HG02973 (cell line): Measurements from ENCODE around the gene HCRT.
"Not testable (repeated sequence)": the region's sequence is repeated elsewhere in the genome, so short reads cannot be mapped to it uniquely, and the experiment has no call there.

Experiments
- ATAC-seq: cut with Tn5 transposase; IDR thresholded peaks from one replicate; pipeline ENCODE4 v1.9.1; 2021; ENCODE audit warnings: moderate library complexity; ENCODE audit not compliant: unreplicated experiment

Gene HCRT, protein sequence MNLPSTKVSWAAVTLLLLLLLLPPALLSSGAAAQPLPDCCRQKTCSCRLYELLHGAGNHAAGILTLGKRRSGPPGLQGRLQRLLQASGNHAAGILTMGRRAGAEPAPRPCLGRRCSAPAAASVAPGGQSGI

DNA sequence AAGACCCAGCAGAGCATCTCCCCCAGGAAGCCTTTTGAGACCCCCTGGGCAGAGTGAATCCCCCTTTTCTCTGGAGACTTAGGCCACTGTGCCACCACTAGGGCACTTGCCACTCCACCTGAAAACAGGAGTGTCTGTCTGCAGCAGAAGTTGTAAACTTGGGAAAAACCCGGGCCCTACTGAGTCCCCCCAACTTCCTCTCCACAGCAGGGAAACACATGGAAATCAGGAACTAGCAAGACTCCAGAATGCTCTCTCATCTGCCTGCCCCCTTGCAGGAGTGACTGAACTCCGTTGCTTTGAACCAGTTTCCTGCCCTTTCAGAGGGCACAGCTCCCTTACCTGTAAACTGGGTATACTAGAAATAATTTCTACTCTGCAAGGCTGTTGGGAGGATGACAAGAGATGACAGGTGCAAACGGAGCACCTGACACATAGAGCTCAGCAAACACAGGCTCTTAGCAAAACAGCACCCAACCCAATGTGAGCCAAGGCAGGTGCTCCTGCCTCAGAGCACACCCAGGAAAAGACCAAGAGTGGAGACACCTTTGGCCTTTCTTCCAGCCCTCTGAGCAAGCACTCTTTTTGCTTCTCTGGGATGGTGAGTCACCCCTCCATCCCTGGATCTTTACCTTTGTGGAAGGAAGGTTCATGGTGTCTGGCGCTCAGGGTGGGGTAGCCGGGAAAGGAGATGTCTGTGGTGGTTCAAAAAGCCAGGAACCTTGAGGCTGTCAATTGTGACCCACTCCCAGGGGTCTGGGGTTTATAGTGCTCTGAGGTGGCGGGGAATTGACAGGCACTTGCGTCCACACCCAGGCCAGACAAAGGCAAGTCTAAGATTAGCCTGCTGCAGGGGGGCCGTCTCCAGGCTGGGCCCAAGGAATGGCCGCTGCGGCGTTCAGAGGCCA lies at the start of gene HCRT:
Gene HCRT, minus strand, starts transcription at position 740 of the 908 bp plus-strand sequence. Its CDS starts 87 bp downstream, at position 653.
- no peak for ATAC-seq

DNA sequence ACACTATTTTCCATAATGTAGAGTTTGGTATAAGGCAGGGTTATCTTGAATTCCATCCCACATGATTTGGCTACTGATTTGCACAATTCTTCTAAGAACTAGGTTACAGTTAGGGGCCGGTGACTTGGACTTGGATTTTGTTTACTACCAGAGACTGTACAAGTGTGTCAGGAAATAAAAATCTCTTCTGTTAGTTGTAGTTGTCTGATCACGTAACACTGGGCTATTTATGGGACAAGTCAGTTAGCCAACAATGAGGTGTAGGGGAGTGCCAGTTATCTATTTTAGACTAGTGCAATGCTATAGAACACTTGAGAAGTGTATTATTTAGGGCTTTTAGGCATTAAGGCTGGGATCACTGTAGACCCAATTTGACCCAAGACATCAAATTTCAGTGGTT lies 48.7 kb upstream of the HCRT start:
- no peak for ATAC-seq

DNA sequence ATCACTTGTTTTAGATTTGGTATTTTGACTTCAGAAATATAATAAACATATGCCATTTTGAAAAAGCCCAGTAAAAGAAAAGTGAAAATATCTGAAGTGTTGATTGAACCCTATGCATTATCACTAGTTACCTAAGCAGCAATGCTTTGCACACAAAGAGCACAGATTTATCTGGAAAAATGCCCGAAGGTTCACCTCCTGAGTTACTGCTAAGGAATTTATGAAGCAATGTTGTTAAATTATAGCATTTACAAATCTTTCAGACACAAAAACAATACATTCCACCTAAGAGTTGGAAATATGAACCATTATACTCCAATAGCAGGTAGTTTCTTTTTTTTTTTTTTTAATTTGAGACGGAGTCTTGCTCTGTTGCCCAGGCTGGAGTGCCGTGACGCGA lies 47.9 kb upstream of the HCRT start:
- ATAC-seq, result no peak

DNA sequence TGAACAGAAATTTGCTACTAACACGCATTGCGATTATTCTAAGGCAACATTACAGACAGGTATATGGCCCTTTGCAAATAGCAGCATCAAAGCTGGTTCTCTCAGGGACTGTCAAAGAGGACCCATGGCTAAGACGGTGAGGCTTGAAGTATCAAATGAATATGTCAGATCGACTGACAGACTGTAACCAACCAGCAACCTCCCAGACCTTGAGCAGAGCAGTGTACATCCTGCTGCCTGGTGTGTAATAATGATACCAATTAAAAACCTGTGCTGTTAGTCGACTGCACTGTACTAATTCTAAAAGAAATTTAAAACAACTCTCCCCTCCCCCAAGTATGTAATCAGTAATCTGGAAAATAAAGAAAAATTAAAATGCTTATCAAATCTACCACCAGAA lies 45.0 kb upstream of the HCRT start:
- no peak for ATAC-seq

DNA sequence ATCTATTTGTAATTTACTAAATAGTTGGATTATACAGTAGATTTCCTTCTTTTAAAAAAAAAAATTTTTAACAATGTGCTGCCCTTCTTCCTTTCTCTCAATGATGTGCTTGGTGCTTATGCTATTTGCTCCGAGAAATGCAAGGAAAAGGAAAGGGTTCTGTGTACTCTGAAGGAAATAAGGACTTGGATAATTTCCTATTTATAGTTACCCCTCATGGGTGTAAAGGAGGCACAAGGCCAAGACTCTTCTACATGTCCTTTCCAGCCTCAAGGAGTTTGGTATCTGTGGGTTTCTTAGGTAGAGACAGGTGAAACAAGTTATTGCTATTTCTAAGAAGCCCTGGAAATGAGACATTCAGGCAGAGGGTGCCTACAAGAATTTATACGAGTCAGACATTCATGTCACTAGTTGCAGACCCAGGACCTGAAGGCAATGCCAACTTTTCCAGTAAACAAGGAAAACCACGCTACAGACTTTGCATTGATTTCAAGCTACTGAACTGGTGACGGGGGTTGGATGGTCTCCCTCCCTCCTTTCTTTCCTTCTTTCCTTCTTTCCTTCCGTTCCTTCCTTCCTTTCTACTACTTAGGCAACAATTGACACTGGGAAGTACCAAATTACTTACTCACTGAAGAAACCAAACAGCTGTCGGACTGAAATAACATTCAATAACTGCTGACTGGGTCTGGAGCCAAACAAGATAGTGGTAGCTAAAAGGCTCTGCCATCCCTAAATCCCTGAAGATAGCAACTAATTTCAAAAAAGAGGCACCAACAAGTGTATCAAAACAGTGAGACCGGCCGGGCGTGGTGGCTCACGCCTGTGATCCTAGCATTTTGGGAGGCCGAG lies 42.8 kb upstream of the HCRT start:
- ATAC-seq, result no peak

DNA sequence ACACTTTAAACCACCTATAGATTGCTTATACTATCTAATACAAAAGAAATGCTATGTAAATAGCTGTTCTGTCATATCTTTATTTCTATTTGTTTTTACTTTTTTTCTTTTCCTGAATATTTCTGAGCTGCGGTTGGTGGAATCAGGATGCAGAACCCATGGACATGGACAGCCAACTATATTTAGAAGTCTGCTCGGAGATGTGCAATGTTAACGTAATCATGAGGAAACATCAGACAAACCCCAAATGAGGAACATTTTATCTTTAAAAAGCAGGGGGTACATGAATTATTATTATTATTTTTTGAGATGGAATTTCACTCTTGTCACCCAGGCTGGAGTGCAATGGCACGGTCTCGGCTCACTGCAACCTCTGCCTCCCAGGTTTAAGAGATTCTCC lies 40.4 kb upstream of the HCRT start:
- ATAC-seq, result no peak

DNA sequence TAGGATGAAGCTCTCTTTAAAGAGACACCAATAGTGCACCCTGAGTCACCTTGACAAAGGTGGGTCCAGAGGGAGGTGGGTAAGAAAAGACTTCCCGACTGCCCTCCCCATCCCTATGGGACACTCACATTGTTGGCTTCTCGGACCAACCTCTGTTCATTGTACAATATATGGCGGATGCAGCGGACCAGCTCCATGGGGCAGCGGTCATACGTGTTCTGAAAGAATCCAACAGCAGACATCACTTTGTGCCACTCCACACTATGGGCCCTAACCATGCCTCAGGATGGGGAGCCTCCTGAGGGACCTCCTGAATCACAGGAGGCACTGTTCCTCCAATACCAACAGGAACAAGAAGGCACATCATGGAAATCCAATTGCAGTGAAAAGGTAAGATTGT lies 39.4 kb upstream of the HCRT start:
- no peak for ATAC-seq

DNA sequence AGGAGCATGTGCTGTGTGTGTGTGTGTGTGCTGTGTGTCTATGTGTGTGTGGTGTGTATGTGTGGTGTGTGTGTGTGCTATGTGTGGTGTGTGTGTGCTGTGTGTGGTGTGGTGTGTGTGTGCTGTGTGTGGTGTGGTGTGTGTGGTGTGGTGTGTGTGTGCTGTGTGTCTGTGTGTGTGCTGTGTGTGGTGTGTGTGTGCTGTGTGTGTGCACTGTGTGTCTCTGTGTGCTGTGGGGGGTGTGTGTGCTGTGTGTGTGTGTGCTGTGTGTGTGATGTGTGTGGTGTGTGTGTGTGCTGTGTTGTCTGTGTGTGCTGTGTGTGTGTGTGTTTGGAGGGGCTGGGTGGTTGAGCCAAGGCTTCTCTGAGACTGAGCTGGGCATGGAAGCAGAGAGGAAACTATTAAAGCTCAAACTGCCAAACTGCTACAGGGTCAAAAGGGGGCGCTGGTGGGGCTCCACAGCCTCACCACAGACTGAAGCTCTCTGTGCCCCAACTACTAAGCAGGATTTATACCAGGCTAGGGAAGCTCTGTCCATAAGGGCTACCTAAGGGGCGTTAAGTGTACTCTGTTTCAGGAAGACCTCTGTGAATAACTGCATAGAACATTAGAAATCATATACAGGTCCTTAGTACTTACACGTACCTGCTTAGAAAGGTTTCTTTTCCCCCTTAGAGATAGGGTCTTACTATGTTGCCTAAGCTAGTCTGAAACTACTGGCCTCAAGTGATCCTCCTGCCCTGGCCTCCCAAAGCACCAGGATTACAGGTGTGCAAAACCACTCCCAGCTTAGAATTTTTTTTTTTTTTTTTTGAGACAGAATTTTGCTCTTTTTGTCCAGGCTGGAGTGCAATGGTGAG lies 36.9 kb upstream of the HCRT start:
- ATAC-seq, result no peak

DNA sequence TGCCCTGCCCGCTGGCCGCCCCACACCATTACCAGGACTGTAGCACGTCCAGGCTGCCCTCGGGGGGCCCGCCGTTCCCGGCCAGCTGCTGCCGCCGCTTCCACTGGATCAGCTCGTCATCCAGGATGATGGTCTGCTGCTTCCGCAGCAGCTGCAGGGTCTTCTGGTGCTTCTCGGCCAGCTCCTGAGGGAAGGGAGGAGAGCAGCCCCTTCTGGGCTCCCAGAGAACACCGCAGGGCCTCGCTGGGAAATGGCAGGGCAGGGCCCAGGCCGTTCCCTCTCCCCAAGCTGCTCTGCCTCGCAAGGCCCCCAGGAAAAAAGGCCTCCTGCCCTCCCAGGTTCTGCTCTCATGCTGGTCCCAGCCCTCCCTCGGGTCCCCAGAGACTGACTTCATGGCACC lies 34.0 kb upstream of the HCRT start:
- ATAC-seq, result not testable (repeated sequence)

DNA sequence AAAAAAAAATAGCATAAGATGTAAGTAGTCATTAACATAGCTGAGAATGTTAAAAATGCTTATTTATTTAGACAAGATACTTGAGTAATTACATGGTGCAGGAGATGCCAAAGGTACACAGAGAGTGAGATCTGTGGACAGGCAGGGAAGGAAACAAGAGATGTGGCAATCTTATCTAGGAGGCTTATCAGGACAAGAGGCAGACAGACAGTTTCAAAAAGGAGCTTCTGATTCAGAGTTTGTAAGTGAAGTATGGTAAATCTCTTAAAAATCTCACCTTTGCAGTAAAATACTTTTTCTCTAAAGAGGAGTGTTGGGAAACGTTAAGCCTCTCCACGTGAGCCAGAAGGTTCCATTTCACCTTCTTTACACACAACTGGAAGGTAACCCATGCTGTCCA lies 28.9 kb upstream of the HCRT start:
- no peak for ATAC-seq

DNA sequence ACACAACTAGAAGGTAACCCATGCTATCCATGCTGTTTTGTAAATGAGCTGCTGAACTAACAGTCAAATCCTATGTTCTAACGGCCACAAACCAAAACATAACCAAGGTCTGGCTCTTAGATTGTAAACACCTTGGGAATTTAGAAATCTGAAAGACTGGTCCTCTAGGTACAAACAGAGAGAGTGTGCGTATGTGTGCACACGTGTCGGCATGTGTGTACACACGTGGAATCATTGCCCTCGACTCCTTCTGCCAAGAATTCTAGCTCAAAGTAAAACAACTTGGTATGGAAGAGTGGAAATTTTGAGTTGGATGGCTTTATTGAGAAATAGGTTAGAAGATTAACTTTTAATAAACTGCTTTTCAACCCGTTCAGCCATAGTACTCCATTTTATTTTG lies 27.1 kb upstream of the HCRT start:
- no peak for ATAC-seq

DNA sequence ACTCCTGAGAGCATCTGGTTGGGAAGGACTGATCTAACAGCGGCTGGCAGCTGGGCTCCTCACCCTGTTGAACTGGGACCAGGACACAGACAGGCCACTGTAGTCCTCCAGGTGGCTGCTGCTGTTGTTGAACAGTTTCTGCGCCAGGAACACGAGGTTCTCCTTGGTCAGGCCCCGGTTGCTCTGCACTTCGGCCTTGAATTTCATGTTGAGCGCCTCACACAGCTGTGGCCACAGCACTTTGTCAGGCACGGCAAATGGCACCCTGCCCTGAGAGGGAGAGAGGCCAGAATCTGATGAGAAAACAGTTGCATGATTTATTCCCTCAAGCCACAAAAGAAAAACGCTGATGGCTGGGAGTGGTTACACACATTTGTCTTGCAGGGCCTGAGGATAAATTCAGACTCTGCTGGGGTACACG lies 26.7 kb upstream of the HCRT start:
- ATAC-seq, result not testable (repeated sequence)

DNA sequence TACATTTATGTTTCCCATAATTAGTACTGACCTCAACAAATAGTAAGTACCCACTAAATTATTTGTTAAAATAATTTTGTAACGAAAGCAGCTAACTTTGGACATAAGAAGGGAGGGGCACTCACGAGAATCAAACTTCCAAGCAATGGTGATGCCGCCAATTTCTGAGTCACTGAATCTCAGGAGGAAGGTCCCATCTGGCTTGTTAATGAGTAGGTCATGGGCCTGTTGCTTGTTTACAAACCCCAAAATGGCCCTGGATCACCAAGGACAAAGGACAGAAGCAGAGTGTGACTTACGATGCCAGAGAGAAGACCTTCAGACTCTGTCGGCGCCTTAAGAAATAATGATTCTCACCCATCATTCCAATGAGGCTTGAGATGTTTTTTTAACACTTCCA lies 24.8 kb upstream of the HCRT start:
- no peak for ATAC-seq

DNA sequence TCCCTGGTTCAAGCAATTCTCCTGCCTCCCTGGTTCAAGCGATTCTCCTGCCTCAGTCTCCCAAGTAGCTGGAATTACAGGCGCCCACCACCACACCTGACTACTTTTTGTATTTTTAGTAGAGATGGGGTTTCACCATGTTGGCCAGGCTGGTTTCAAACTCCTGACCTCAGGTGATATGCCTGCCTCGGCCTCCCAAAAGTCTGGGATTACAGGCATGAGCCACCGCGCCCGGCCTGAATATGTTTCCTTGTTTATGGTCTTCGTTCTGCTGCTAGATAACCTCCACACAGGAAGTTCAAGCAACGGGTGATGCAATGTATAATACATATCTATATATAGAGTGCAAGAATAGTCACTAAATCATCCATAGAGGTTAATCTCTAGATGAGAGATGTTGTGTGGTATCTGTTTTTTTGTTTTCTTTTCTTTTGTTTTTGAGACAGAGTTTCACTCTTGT lies 20.9 kb upstream of the HCRT start:
- ATAC-seq, result not testable (repeated sequence)

DNA sequence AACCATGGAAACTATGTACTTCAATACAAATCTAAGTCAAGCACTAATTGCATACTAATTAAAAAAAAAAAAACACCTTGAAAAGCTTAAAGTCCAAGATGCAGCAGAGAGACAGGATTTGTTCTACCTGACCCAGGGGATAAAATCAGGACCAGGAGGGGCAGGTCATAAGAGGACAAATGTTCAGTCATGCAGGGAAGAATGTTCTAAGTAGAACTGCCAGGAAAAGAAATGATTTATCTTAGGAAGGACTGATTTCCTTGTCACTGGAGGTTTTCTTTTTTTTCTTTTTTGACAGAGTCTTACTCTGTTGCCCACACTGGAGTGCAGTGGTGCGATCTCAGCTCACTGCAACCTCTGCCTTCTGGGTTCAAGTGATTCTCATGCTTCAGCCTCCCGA lies 18.1 kb upstream of the HCRT start:
- no peak for ATAC-seq

DNA sequence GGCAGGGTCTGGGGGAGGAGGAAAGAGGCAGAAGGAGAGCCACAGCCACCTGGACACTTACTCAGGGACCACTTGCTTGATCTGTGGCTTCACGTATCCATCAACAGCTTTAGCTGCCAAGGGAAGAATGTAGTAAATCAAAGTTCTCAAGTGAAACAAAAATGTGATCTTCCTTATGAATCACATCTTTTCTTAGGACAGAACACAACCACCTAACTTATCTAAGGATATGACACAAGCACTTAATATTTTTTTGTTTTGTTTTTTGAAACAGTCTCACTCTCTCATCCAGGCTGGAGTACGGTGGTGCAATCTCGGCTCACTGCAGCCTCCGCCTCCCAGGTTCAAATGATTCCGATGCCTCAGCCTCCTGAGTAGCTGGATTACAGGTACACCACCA lies 17.4 kb upstream of the HCRT start:
- no peak for ATAC-seq

DNA sequence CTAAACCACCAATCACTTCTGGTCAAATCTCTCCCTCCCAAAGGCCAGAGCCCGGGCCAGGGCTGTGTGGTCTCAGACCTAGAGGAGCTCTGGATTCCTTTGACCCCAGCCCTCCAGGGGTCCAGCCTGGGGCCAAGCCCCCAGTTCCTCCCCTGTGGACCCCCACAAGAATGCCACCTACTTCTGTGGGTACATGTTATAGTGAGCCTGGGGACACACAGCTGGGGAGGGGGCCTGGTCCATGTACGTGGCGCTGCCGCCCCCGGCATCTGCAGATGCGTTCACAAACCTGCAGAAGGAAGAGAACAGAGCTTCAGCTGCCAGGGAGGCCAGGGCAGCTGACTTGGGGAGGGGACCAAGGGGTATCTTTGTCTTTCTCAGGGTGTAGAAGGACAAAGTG lies 16.9 kb upstream of the HCRT start:
- ATAC-seq, result no peak

DNA sequence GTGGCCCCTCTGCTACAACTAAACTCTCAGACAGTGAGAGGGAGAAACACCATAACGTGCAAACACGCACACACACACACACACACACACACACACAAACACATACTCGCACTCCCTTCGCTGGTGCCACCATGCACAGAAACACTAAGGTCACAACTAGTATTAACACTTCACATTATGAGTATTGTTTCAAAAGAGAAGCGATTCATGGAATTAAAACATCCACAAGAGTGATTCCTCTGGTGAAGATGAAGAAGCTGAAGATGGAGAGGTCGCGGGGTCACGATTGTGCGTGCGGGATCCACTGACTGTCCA lies 16.2 kb upstream of the HCRT start:
- ATAC-seq, result no peak

DNA sequence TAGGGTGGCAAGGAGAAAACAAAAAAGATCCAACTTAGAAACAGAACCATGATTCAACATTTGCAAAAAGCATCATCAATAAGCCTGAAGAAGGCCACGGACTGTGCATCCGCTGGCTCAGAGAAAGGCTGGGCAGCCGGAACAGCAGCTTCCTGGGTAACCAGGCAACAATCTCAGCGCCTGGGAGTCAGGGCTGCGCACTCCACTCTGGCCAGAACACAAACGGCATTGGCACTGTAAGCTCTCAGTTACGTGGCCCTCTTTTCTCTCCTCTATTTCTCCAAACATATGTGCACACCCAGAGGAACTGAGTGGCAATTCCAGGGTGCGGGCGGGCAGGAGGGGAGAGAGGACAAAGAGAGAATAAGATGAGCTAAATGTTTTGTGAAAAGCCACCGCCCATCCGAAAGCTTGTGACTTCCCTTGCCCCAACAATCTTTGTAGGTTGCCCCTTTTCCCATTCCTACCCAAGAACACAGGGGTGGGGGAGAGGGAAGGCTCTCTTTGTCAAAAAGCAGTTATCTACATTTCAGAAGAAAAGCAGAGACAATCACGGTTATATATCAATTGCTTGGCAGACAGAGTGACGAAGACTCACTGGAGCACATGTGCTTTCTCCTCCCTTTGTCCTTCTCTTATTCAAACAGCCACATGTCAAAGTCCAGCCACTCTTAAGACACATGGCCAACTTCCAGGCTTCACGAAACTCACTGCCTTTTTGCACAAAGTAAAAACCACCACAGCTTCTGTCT lies 15.6 kb upstream of the HCRT start:
- no peak for ATAC-seq

DNA sequence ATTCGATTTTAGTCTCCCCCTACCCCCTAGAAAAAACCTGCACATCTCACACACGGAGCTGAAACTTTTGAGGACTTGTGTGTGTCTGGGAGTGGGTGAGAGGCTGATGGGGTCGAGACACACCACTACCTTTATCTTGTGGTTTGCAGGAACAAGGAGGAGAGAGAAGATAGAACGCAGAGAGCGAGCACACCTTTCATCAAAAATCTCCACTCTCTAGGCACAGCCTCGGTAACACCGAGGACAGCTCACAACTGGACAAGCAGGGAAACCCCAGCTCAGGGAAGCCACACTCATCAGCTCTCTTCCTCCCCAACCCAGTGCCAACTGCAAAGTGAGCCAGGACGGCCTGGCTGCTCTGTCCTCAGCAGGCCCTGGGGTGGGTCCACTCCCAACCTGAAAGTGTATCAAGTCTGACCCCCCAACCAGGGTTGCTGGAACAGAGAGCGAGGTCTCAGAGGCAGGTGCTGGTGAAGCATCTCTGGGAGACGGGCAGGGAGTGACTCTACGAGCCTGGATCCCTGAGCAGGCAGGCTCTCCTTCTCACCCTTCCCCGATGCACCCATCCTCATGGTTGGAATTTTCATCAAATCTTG lies 14.3 kb upstream of the HCRT start:
- no peak for ATAC-seq
